ENCODE results near the gene REV1. TPM values are rescaled to one million over a fixed set of nuclear protein-coding genes. Genes with fewer than 3 reads are reported as not detected.

REV1 gene
- total RNA-seq, 1 donor from 2014 or later, result 24.4 TPM

- Mint-ChIP-seq H3K36me3 (ENCODE audit: low read depth, unreplicated experiment) (no peaks in the 10 kb centered on the region), H3K9me3 (ENCODE audit: unreplicated experiment) (no peaks in the 10 kb centered on the region), H3K27me3 (ENCODE audit: low read depth, unreplicated experiment) (peaks cover 7% of the 10 kb centered on the region), H3K4me1 (ENCODE audit: low read depth, unreplicated experiment) (no peaks in the 10 kb centered on the region), H3K4me3 (ENCODE audit: unreplicated experiment) (no peak overlapping the region), H3K27ac (ENCODE audit: unreplicated experiment) (no peak overlapping the region)
- Histone ChIP-seq H4K20me1 (ENCODE audit: insufficient read depth, low read length) (no peaks in the 10 kb centered on the region), H3K36me3 (ENCODE audit: insufficient read depth, low read length) (no peaks in the 10 kb centered on the region), H3K27ac (ENCODE audit: low read depth, low read length) (no peak overlapping the region), H3K9ac (ENCODE audit: low read length) (no peak overlapping the region), H3K27me3 (ENCODE audit: insufficient read depth, low read length) (peaks cover 4% of the 10 kb centered on the region), H3K4me1 (ENCODE audit: insufficient read depth, low read length) (no peaks in the 10 kb centered on the region), H3K79me2 (ENCODE audit: insufficient read depth, low read length) (no peaks in the 10 kb centered on the region), H2AFZ (ENCODE audit: low read depth, low read length) (no peak overlapping the region), H3K4me3 (ENCODE audit: insufficient read depth, low read depth, low read length) (no peak overlapping the region), H3K4me2 (ENCODE audit: low read length) (no peak overlapping the region), H3K9me3 (ENCODE audit: insufficient read depth, low read depth, low read length) (no peaks in the 10 kb centered on the region)
- FAIRE-seq (no peak), DNase-seq (ENCODE audit: low read depth) (no peak)
- TF ChIP-seq CTCF (IDR thresholded peaks at IDR 0.05; ENCODE audit: insufficient read depth, low read depth, low read length), result no peak
- TF ChIP-seq EZH2 (IDR thresholded peaks at IDR 0.05; ENCODE audit: insufficient read depth, low read length), result no peak
These were observed 19.6 kb upstream of the REV1 start for GRCh38 chr2:99509387-99509786.

- DNase-seq (ENCODE audit: low read depth) (no peak), FAIRE-seq (no peak)
- H3K27ac ChIP-seq (ENCODE audit: low read depth, low read length), result no peak overlapping the region
- H3K27me3 ChIP-seq (ENCODE audit: insufficient read depth, low read length), result peaks cover 4% of the 10 kb centered on the region
- H3K4me1 Mint-ChIP-seq (ENCODE audit: low read depth, unreplicated experiment), result no peaks in the 10 kb centered on the region
- no peak for TF ChIP-seq EZH2 (IDR thresholded peaks at IDR 0.05; ENCODE audit: insufficient read depth, low read length)
- TF ChIP-seq CTCF (IDR thresholded peaks at IDR 0.05; ENCODE audit: insufficient read depth, low read depth, low read length), result no peak
- H3K36me3 ChIP-seq (ENCODE audit: insufficient read depth, low read length), result no peaks in the 10 kb centered on the region
- no peaks in the 10 kb centered on the region for H3K36me3 Mint-ChIP-seq (ENCODE audit: low read depth, unreplicated experiment)
- no peak overlapping the region for H3K9ac ChIP-seq (ENCODE audit: low read length)
- no peak overlapping the region for H2AFZ ChIP-seq (ENCODE audit: low read depth, low read length)
- no peaks in the 10 kb centered on the region for H3K9me3 Mint-ChIP-seq (ENCODE audit: unreplicated experiment)
- no peaks in the 10 kb centered on the region for H3K79me2 ChIP-seq (ENCODE audit: insufficient read depth, low read length)
- H3K9me3 ChIP-seq (ENCODE audit: insufficient read depth, low read depth, low read length), result no peaks in the 10 kb centered on the region
- H3K4me3 ChIP-seq (ENCODE audit: insufficient read depth, low read depth, low read length), result no peak overlapping the region
- H3K27ac Mint-ChIP-seq (ENCODE audit: unreplicated experiment), result no peak overlapping the region
- no peaks in the 10 kb centered on the region for H3K4me1 ChIP-seq (ENCODE audit: insufficient read depth, low read length)
- H3K4me3 Mint-ChIP-seq (ENCODE audit: unreplicated experiment), result no peak overlapping the region
- H4K20me1 ChIP-seq (ENCODE audit: insufficient read depth, low read length), result no peaks in the 10 kb centered on the region
- no peak overlapping the region for H3K4me2 ChIP-seq (ENCODE audit: low read length)
- peaks cover 9% of the 10 kb centered on the region for H3K27me3 Mint-ChIP-seq (ENCODE audit: low read depth, unreplicated experiment)
These were observed 18.4 kb upstream of the REV1 start for GRCh38 chr2:99507937-99508818.

Data from astrocyte (in vitro differentiated cells and primary cell).